Esophagus muscularis mucosa (tissue), 4 donors: ENCODE data around the gene DIO2. TPM values are rescaled to one million over a fixed set of nuclear protein-coding genes. Genes with fewer than 3 reads are reported as not detected.

Source experiments
- DNase-seq: peaks from one replicate; pipeline ENCODE4 v3.0.0-alpha.2; 2017; ENCODE audit errors: extremely low spot score
- H3K27ac ChIP-seq, 4 donors: fragments of 200-600 bp; sonication (generic); replicated peaks in 1 of 4; 1 replicate in 3 of 4; 2 replicates in 1 of 4; pipeline ENCODE4 v1.5.1; 2016 to 2019; ENCODE audit warnings: mild to moderate bottlenecking in 1 of 4
- H3K27me3 ChIP-seq, 4 donors: fragments of 200-600 bp; sonication (generic); one replicate each; pipeline versions ENCODE4 v1.5.1 to v1.6.0; 2016 to 2019
- H3K36me3 ChIP-seq, 4 donors: fragments of 200-600 bp; sonication (generic); one replicate each; pipeline ENCODE4 v1.5.1; 2016 to 2019
- H3K4me1 ChIP-seq, 4 donors: fragments of 200-600 bp; sonication (generic); one replicate each; pipeline ENCODE4 v1.5.1; 2016 to 2019
- H3K4me3 ChIP-seq, 4 donors: fragments of 200-600 bp; sonication (generic); 1 replicate in 2 of 4; 2 replicates in 2 of 4; pipeline ENCODE4 v1.5.1; 2016 to 2019; ENCODE audit warnings: mild to moderate bottlenecking in 4 of 4, moderate library complexity in 1 of 4
- H3K9me3 ChIP-seq, 4 donors: fragments of 200-600 bp; sonication (generic); 1 replicate in 3 of 4; 2 replicates in 1 of 4; pipeline ENCODE4 v1.5.1; 2016 to 2019
- EP300 ChIP-seq: sonication (generic); formaldehyde crosslinking; IDR thresholded peaks from one replicate; pipeline ENCODE4 v1.6.1; 2017; ENCODE audit warnings: antibody characterized with exemption
- POLR2A ChIP-seq: fragments of 450-650 bp; IDR thresholded peaks from one replicate; pipeline ENCODE4 v1.6.1; 2017; ENCODE audit warnings: antibody characterized with exemption, moderate library complexity, mild to moderate bottlenecking, low read depth
- POLR2AphosphoS5 ChIP-seq, 2 donors: sonication (generic); formaldehyde crosslinking; IDR thresholded peaks; one replicate each; pipeline ENCODE4 v1.6.1; 2017; ENCODE audit warnings: antibody characterized with exemption in 2 of 2
- WGBS: methylation state at CpG from one replicate; pipeline ENCODE4 v1.1.5; 2018; 5-methylcytosine and 5-hydroxymethylcytosine counted together
- intact Hi-C: fragments of 100-400 bp; cut with DNase I; formaldehyde crosslinking; loops from one replicate; pipeline ENCODE4 v1.15.1; 2023
- total RNA-seq, 4 donors: library from RNA; depleted of rRNA; stranded (reverse); fragments of >200 nt; gene quantifications; one replicate each; pipeline versions ENCODE4 v1.1.0 to v1.2.1, GENCODE V29; 2016
- TF ChIP-seq, protein P1 (sequence below), 3 experiments: fragments of 200-600 bp in 2 of 3; fragments of 450-650 bp in 1 of 3; sonication (generic) in 2 of 3; IDR thresholded peaks; one replicate each; pipeline ENCODE4 v1.5.1; 2017 to 2019; ENCODE audit warnings: antibody characterized with exemption in 3 of 3, mild to moderate bottlenecking in 2 of 3, moderate library complexity in 1 of 3

Gene DIO2
- total RNA-seq, 4 donors from 2014 or later: 11.6 to 31.5 (median 23.0) TPM

GRCh38 chr14:80202888-80203562 is 8.3 kb downstream of the DIO2 start:
- intact Hi-C loops: no loop called here
- H3K4me3 ChIP-seq: no peak overlapping the region
- DNase-seq: no peak
- 74% methylated on average over 5 of the region's 9 CpGs for WGBS
- no peaks in the 10 kb centered on the region for H3K27me3 ChIP-seq
- H3K36me3 ChIP-seq: no peaks in the 10 kb centered on the region
- H3K27ac ChIP-seq: no peak overlapping the region
- H3K4me1 ChIP-seq: no peaks in the 10 kb centered on the region
- TF ChIP-seq POLR2A (no peak), POLR2AphosphoS5 (IDR thresholded peaks at IDR 0.05) (no peak), EP300 (no peak)
- TF ChIP-seq, protein P1, sequence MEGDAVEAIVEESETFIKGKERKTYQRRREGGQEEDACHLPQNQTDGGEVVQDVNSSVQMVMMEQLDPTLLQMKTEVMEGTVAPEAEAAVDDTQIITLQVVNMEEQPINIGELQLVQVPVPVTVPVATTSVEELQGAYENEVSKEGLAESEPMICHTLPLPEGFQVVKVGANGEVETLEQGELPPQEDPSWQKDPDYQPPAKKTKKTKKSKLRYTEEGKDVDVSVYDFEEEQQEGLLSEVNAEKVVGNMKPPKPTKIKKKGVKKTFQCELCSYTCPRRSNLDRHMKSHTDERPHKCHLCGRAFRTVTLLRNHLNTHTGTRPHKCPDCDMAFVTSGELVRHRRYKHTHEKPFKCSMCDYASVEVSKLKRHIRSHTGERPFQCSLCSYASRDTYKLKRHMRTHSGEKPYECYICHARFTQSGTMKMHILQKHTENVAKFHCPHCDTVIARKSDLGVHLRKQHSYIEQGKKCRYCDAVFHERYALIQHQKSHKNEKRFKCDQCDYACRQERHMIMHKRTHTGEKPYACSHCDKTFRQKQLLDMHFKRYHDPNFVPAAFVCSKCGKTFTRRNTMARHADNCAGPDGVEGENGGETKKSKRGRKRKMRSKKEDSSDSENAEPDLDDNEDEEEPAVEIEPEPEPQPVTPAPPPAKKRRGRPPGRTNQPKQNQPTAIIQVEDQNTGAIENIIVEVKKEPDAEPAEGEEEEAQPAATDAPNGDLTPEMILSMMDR (IDR thresholded peaks at IDR 0.05): no peak
- no peaks in the 10 kb centered on the region for H3K9me3 ChIP-seq

DNA sequence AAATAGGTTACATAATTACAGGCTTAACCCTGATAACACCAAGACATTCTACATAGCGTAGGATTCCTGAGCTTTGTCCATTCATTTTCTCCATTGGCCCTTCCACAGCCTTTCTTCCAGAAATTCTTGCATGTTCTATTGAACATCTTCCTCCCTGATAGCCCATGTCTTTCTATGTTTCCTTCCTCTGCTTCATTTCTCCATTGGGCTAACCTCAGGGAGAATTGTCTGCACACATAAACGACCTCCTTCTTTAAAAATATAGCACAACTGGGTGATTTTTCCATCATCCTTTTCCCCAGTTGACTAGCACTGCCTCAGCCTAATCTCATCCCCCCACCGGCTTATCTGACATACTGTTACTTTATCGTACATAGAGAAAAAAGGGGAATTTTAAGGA is 11.2 kb downstream of the DIO2 start:
- H3K9me3 ChIP-seq: no peaks in the 10 kb centered on the region
- no peaks in the 10 kb centered on the region for H3K27me3 ChIP-seq
- TF ChIP-seq, protein P1 (IDR thresholded peaks at IDR 0.05): no peak
- TF ChIP-seq EP300 (no peak), POLR2AphosphoS5 (IDR thresholded peaks at IDR 0.05) (no peak), POLR2A (no peak)
- intact Hi-C loops: no loop called here
- H3K4me3 ChIP-seq: no peak overlapping the region
- no peaks in the 10 kb centered on the region for H3K4me1 ChIP-seq
- WGBS: 84% methylated on average over 4 of the region's 4 CpGs
- DNase-seq: no peak
- H3K36me3 ChIP-seq: no peaks in the 10 kb centered on the region
- no peak overlapping the region for H3K27ac ChIP-seq

GRCh38 chr14:80188571-80188970 is 22.7 kb downstream of the DIO2 start:
- Histone ChIP-seq H3K36me3 (no peaks in the 10 kb centered on the region), H3K27ac (no peak overlapping the region), H3K27me3 (no peaks in the 10 kb centered on the region), H3K9me3 (no peaks in the 10 kb centered on the region), H3K4me3 (no peak overlapping the region), H3K4me1 (no peaks in the 10 kb centered on the region)
- WGBS: 92% methylated on average over 6 of the region's 6 CpGs
- intact Hi-C loops: no loop called here
- no peak for DNase-seq
- TF ChIP-seq POLR2AphosphoS5 (IDR thresholded peaks at IDR 0.05) (no peak), POLR2A (no peak), EP300 (no peak)
- TF ChIP-seq, protein P1 (IDR thresholded peaks at IDR 0.05): no peak

- Histone ChIP-seq H3K9me3 (no peaks in the 10 kb centered on the region), H3K4me3 (no peak overlapping the region), H3K27ac (no peak overlapping the region), H3K36me3 (no peaks in the 10 kb centered on the region), H3K4me1 (no peaks in the 10 kb centered on the region), H3K27me3 (no peaks in the 10 kb centered on the region)
- intact Hi-C loops: no loop called here
- TF ChIP-seq, protein P1 (IDR thresholded peaks at IDR 0.05): no peak
- TF ChIP-seq EP300: no peak
- TF ChIP-seq POLR2AphosphoS5 (IDR thresholded peaks at IDR 0.05): no peak
- no peak for TF ChIP-seq POLR2A
- DNase-seq: no peak
- 95% methylated on average over 9 of the region's 9 CpGs for WGBS
These were observed 25.0 kb downstream of the DIO2 start for GRCh38 chr14:80186301-80186800.

- no peak for DNase-seq
- no peak for TF ChIP-seq EP300
- TF ChIP-seq, protein P1 (IDR thresholded peaks at IDR 0.05): no peak
- no peak for TF ChIP-seq POLR2A
- no peak for TF ChIP-seq POLR2AphosphoS5 (IDR thresholded peaks at IDR 0.05)
- Histone ChIP-seq H3K4me1 (no peaks in the 10 kb centered on the region), H3K27ac (no peak overlapping the region), H3K9me3 (no peaks in the 10 kb centered on the region), H3K27me3 (no peaks in the 10 kb centered on the region), H3K4me3 (no peak overlapping the region), H3K36me3 (no peaks in the 10 kb centered on the region)
- intact Hi-C loops: no loop called here
These were observed 34.4 kb downstream of the DIO2 start for GRCh38 chr14:80176893-80177292.
